ENCODE data around the gene NDUFS5.
"Not testable (repeated sequence)": the region's sequence is repeated elsewhere in the genome, so short reads cannot be mapped to it uniquely, and the experiment has no call there.

Gene NDUFS5

GRCh38 chr1:39026051-39026865, at the start of gene NDUFS5:
TSS of gene NDUFS5 (plus strand) at chr1:39026350. CDS start at chr1:39028725, 2,375 bp downstream.
- Histone ChIP-seq H3K27me3 (ENCODE audit: control insufficient read depth in 1 of 2, insufficient read depth in 2 of 2, low read length in 2 of 2) (no peaks in the 10 kb centered on the region), H3K4me3 (ENCODE audit: low read length in 2 of 2) (peak within 1 kb of the TSS; percentile 96 to 99), H3K27ac (ENCODE audit: low read length) (peak within 1 kb of the TSS; percentile 98), H3K9ac (ENCODE audit: low read length in 2 of 2) (peak within 1 kb of the TSS; percentile 100), H3K9me3 (ENCODE audit: control insufficient read depth in 2 of 2, low read length in 2 of 2) (no peaks in the 10 kb centered on the region), H3K36me3 (ENCODE audit: control insufficient read depth in 2 of 2, insufficient read depth in 2 of 2, low read length in 2 of 2) (peaks cover 10 to 15% of the 10 kb centered on the region in 2 donors), H3K4me1 (ENCODE audit: control insufficient read depth, insufficient read depth, low read length) (peaks cover 10% of the 10 kb centered on the region)

- not testable (repeated sequence) for H3K27ac ChIP-seq (ENCODE audit: low read length); H3K9ac ChIP-seq (ENCODE audit: low read length in 2 of 2); H3K9me3 ChIP-seq (ENCODE audit: control insufficient read depth in 2 of 2, low read length in 2 of 2); H3K4me3 ChIP-seq (ENCODE audit: low read length in 2 of 2); H3K36me3 ChIP-seq (ENCODE audit: control insufficient read depth in 2 of 2, insufficient read depth in 2 of 2, low read length in 2 of 2); H3K27me3 ChIP-seq (ENCODE audit: control insufficient read depth in 1 of 2, insufficient read depth in 2 of 2, low read length in 2 of 2); H3K4me1 ChIP-seq (ENCODE audit: control insufficient read depth, insufficient read depth, low read length)
These were observed 48.5 kb upstream of the NDUFS5 start for GRCh38 chr1:38977399-38978244.

- not testable (repeated sequence) for H3K36me3 ChIP-seq (ENCODE audit: control insufficient read depth in 2 of 2, insufficient read depth in 2 of 2, low read length in 2 of 2); H3K4me3 ChIP-seq (ENCODE audit: low read length in 2 of 2); H3K9me3 ChIP-seq (ENCODE audit: control insufficient read depth in 2 of 2, low read length in 2 of 2); H3K27me3 ChIP-seq (ENCODE audit: control insufficient read depth in 1 of 2, insufficient read depth in 2 of 2, low read length in 2 of 2); H3K27ac ChIP-seq (ENCODE audit: low read length); H3K4me1 ChIP-seq (ENCODE audit: control insufficient read depth, insufficient read depth, low read length); H3K9ac ChIP-seq (ENCODE audit: low read length in 2 of 2)
These were observed 48.0 kb upstream of the NDUFS5 start for GRCh38 chr1:38978245-38978542.

GRCh38 chr1:38979380-38979779, 46.8 kb upstream of the NDUFS5 start:
- H3K27me3 ChIP-seq (ENCODE audit: control insufficient read depth in 1 of 2, insufficient read depth in 2 of 2, low read length in 2 of 2); H3K36me3 ChIP-seq (ENCODE audit: control insufficient read depth in 2 of 2, insufficient read depth in 2 of 2, low read length in 2 of 2); H3K4me3 ChIP-seq (ENCODE audit: low read length in 2 of 2); H3K4me1 ChIP-seq (ENCODE audit: control insufficient read depth, insufficient read depth, low read length); H3K9me3 ChIP-seq (ENCODE audit: control insufficient read depth in 2 of 2, low read length in 2 of 2); H3K9ac ChIP-seq (ENCODE audit: low read length in 2 of 2); H3K27ac ChIP-seq (ENCODE audit: low read length): not testable (repeated sequence)

GRCh38 chr1:38989979-38990378, 36.2 kb upstream of the NDUFS5 start:
- Histone ChIP-seq H3K4me1 (ENCODE audit: control insufficient read depth, insufficient read depth, low read length) (peaks cover 15% of the 10 kb centered on the region), H3K27ac (ENCODE audit: low read length) (peak overlapping the region; percentile 82), H3K9ac (ENCODE audit: low read length in 2 of 2) (no peak overlapping the region), H3K4me3 (ENCODE audit: low read length in 2 of 2) (no peak overlapping the region), H3K9me3 (ENCODE audit: control insufficient read depth in 2 of 2, low read length in 2 of 2) (no peaks in the 10 kb centered on the region), H3K36me3 (ENCODE audit: control insufficient read depth in 2 of 2, insufficient read depth in 2 of 2, low read length in 2 of 2) (no peaks in the 10 kb centered on the region), H3K27me3 (ENCODE audit: control insufficient read depth in 1 of 2, insufficient read depth in 2 of 2, low read length in 2 of 2) (no peaks in the 10 kb centered on the region)

GRCh38 chr1:38990386-38990737, 35.8 kb upstream of the NDUFS5 start:
- Histone ChIP-seq H3K9ac (ENCODE audit: low read length in 2 of 2) (peak overlapping the region; percentile 78 to 81), H3K36me3 (ENCODE audit: control insufficient read depth in 2 of 2, insufficient read depth in 2 of 2, low read length in 2 of 2) (no peaks in the 10 kb centered on the region), H3K9me3 (ENCODE audit: control insufficient read depth in 2 of 2, low read length in 2 of 2) (no peaks in the 10 kb centered on the region), H3K4me1 (ENCODE audit: control insufficient read depth, insufficient read depth, low read length) (peaks cover 15% of the 10 kb centered on the region), H3K27me3 (ENCODE audit: control insufficient read depth in 1 of 2, insufficient read depth in 2 of 2, low read length in 2 of 2) (no peaks in the 10 kb centered on the region), H3K4me3 (ENCODE audit: low read length in 2 of 2) (peak overlapping the region; percentile 74 to 81), H3K27ac (ENCODE audit: low read length) (peak overlapping the region; percentile 82)

- peak within 1 kb of the TSS; percentile 81 to 87 for H3K4me3 ChIP-seq (ENCODE audit: low read length in 2 of 2)
- no peaks in the 10 kb centered on the region for H3K36me3 ChIP-seq (ENCODE audit: control insufficient read depth in 2 of 2, insufficient read depth in 2 of 2, low read length in 2 of 2)
- peak within 1 kb of the TSS; percentile 81 for H3K9ac ChIP-seq (ENCODE audit: low read length in 2 of 2)
- peak within 1 kb of the TSS; percentile 82 for H3K27ac ChIP-seq (ENCODE audit: low read length)
- peaks cover 15% of the 10 kb centered on the region for H3K4me1 ChIP-seq (ENCODE audit: control insufficient read depth, insufficient read depth, low read length)
- no peaks in the 10 kb centered on the region for H3K9me3 ChIP-seq (ENCODE audit: control insufficient read depth in 2 of 2, low read length in 2 of 2)
- H3K27me3 ChIP-seq (ENCODE audit: control insufficient read depth in 1 of 2, insufficient read depth in 2 of 2, low read length in 2 of 2) = no peaks in the 10 kb centered on the region
These were observed 35.2 kb upstream of the NDUFS5 start, which contains the start of gene AKIRIN1 for GRCh38 chr1:38990738-38991637. TSS of gene AKIRIN1 (plus strand) at chr1:38991276. CDS start at chr1:38991381, 105 bp downstream.

- no peaks in the 10 kb centered on the region for H3K27me3 ChIP-seq (ENCODE audit: control insufficient read depth in 1 of 2, insufficient read depth in 2 of 2, low read length in 2 of 2)
- H3K9me3 ChIP-seq (ENCODE audit: control insufficient read depth in 2 of 2, low read length in 2 of 2) = no peaks in the 10 kb centered on the region
- no peaks in the 10 kb centered on the region for H3K36me3 ChIP-seq (ENCODE audit: control insufficient read depth in 2 of 2, insufficient read depth in 2 of 2, low read length in 2 of 2)
- H3K27ac ChIP-seq (ENCODE audit: low read length) = peak overlapping the region; percentile 82
- peak overlapping the region; percentile 81 to 87 for H3K4me3 ChIP-seq (ENCODE audit: low read length in 2 of 2)
- H3K9ac ChIP-seq (ENCODE audit: low read length in 2 of 2) = peak overlapping the region; percentile 72 to 81
- peaks cover 15% of the 10 kb centered on the region for H3K4me1 ChIP-seq (ENCODE audit: control insufficient read depth, insufficient read depth, low read length)
These were observed 34.3 kb upstream of the NDUFS5 start for GRCh38 chr1:38991638-38992411.

- Histone ChIP-seq H3K9me3 (ENCODE audit: control insufficient read depth in 2 of 2, low read length in 2 of 2) (no peaks in the 10 kb centered on the region), H3K4me1 (ENCODE audit: control insufficient read depth, insufficient read depth, low read length) (peaks cover 15% of the 10 kb centered on the region), H3K27me3 (ENCODE audit: control insufficient read depth in 1 of 2, insufficient read depth in 2 of 2, low read length in 2 of 2) (no peaks in the 10 kb centered on the region), H3K36me3 (ENCODE audit: control insufficient read depth in 2 of 2, insufficient read depth in 2 of 2, low read length in 2 of 2) (no peaks in the 10 kb centered on the region), H3K27ac (ENCODE audit: low read length) (peak overlapping the region; percentile 82), H3K9ac (ENCODE audit: low read length in 2 of 2) (peak overlapping the region; percentile 72 to 81), H3K4me3 (ENCODE audit: low read length in 2 of 2) (peak overlapping the region; percentile 81 to 87)
These were observed 33.6 kb upstream of the NDUFS5 start for GRCh38 chr1:38992412-38993111.
